Left kidney (tissue), 2 donors: ENCODE measurements around the gene EVA1A. TPM values are rescaled to one million over a fixed set of nuclear protein-coding genes. Genes with fewer than 3 reads are reported as not detected.

Experiments
- DNase-seq: peaks from one replicate; pipeline ENCODE4 v3.0.0-alpha.2; 2013
- polyA plus RNA-seq: library from polyadenylated mRNA; unstranded; fragments of 120-200 nt; gene quantifications from one replicate; pipeline ENCODE4 v1.2.1, GENCODE V29; 2013; ENCODE audit not compliant: insufficient read length

EVA1A gene
- polyA plus RNA-seq, 1 donor, result 12.9 TPM

- no peak for DNase-seq
These were observed 3.4 kb upstream of the EVA1A start for GRCh38 chr2:75564026-75564688.

GRCh38 chr2:75563591-75563990 is 2.9 kb upstream of the EVA1A start:
- DNase-seq, result no peak

- no peak for DNase-seq
These were observed 1.8 kb upstream of the EVA1A start for GRCh38 chr2:75562513-75562864.

GRCh38 chr2:75561566-75562512 is 1.1 kb upstream of the EVA1A start:
- DNase-seq, result no peak

- DNase-seq, result no peak
These were observed 544 bp downstream of the EVA1A start for GRCh38 chr2:75560022-75560767.

GRCh38 chr2:75559680-75560021 is 1.1 kb downstream of the EVA1A start:
- no peak for DNase-seq

- no peak for DNase-seq
These were observed 1.7 kb downstream of the EVA1A start for GRCh38 chr2:75558786-75559679.

GRCh38 chr2:75558136-75558535 is 2.6 kb downstream of the EVA1A start:
- DNase-seq, result no peak

GRCh38 chr2:75557474-75558133 is 3.1 kb downstream of the EVA1A start:
- no peak for DNase-seq

GRCh38 chr2:75556679-75557366 is 3.9 kb downstream of the EVA1A start:
- no peak for DNase-seq

GRCh38 chr2:75555701-75556100 is 5.0 kb downstream of the EVA1A start:
- DNase-seq, result no peak

GRCh38 chr2:75553935-75554531 is 6.7 kb downstream of the EVA1A start:
- no peak for DNase-seq

GRCh38 chr2:75552222-75552621 is 8.5 kb downstream of the EVA1A start:
- no peak for DNase-seq

GRCh38 chr2:75551434-75551833 is 9.3 kb downstream of the EVA1A start:
- no peak for DNase-seq

- DNase-seq, result no peak
These were observed 11.1 kb downstream of the EVA1A start for GRCh38 chr2:75549401-75550253.

- no peak for DNase-seq
These were observed 12.6 kb downstream of the EVA1A start for GRCh38 chr2:75548036-75548573.

GRCh38 chr2:75547345-75548035 is 13.2 kb downstream of the EVA1A start:
- no peak for DNase-seq

- DNase-seq, result no peak
These were observed 14.8 kb downstream of the EVA1A start for GRCh38 chr2:75545922-75546321.
